Measurements from ENCODE around the gene PRR36.
A peak's percentile ranks its signal among the peaks of the same experiment; 100 is the strongest.

The PRR36 gene

GRCh38 chr19:7845390-7846154 is 28.6 kb downstream of the PRR36 start:
- no peak for DNase-seq (ENCODE audit: low read depth)

- DNase-seq (ENCODE audit: low read depth): no peak
Measured at GRCh38 chr19:7844951-7845350, 29.2 kb downstream of the PRR36 start.

GRCh38 chr19:7844405-7844804 is 29.8 kb downstream of the PRR36 start:
- no peak for DNase-seq (ENCODE audit: low read depth)

- no peak for DNase-seq (ENCODE audit: low read depth)
Measured at GRCh38 chr19:7843521-7843920, 30.7 kb downstream of the PRR36 start.

- no peak for DNase-seq (ENCODE audit: low read depth)
Measured at GRCh38 chr19:7842661-7843294, 31.4 kb downstream of the PRR36 start.

- DNase-seq (ENCODE audit: low read depth): no peak
Measured at GRCh38 chr19:7841751-7842660, 32.2 kb downstream of the PRR36 start.

GRCh38 chr19:7840629-7841028 is 33.6 kb downstream of the PRR36 start:
- DNase-seq (ENCODE audit: low read depth): no peak

GRCh38 chr19:7839476-7839875 is 34.7 kb downstream of the PRR36 start:
- DNase-seq (ENCODE audit: low read depth): no peak

GRCh38 chr19:7833225-7834099 is 40.7 kb downstream of the PRR36 start:
- DNase-seq (ENCODE audit: low read depth): no peak

- no peak for DNase-seq (ENCODE audit: low read depth)
Measured at GRCh38 chr19:7832781-7833180, 41.4 kb downstream of the PRR36 start.

GRCh38 chr19:7832009-7832408 is 42.2 kb downstream of the PRR36 start:
- no peak for DNase-seq (ENCODE audit: low read depth)

- no peak for DNase-seq (ENCODE audit: low read depth)
Measured at GRCh38 chr19:7831452-7831851, 42.7 kb downstream of the PRR36 start.

- no peak for DNase-seq (ENCODE audit: low read depth)
Measured at GRCh38 chr19:7830823-7831222, 43.4 kb downstream of the PRR36 start.

GRCh38 chr19:7830272-7830771 is 43.9 kb downstream of the PRR36 start:
- no peak for DNase-seq (ENCODE audit: low read depth)

GRCh38 chr19:7829561-7830271 is 44.5 kb downstream of the PRR36 start, which contains the start of gene EVI5L:
Gene EVI5L, plus strand, starts transcription at chr19:7830218. Its CDS starts 16,325 bp downstream, at chr19:7846543.
- peak; percentile 99 for DNase-seq (ENCODE audit: low read depth)

- DNase-seq (ENCODE audit: low read depth): no peak
Measured at GRCh38 chr19:7829166-7829520, 45.0 kb downstream of the PRR36 start.

- no peak for DNase-seq (ENCODE audit: low read depth)
Measured at GRCh38 chr19:7823686-7824301, 50.4 kb downstream of the PRR36 start.

GRCh38 chr19:7822910-7823515 is 51.2 kb downstream of the PRR36 start:
- no peak for DNase-seq (ENCODE audit: low read depth)

GRCh38 chr19:7820588-7820987 is 53.6 kb downstream of the PRR36 start:
- DNase-seq (ENCODE audit: low read depth): no peak

- no peak for DNase-seq (ENCODE audit: low read depth)
Measured at GRCh38 chr19:7819337-7819736, 54.9 kb downstream of the PRR36 start.
